ENCODE data around the gene UGT3A1.

- TF ChIP-seq SUZ12 (IDR thresholded peaks at IDR 0.05; ENCODE audit: extremely low read depth, insufficient read depth, insufficient read length), result no peak
- TF ChIP-seq ZNF274 (IDR thresholded peaks at IDR 0.05; ENCODE audit: low read depth, low read length), result no peak
- no peak for TF ChIP-seq YY1 (IDR thresholded peaks at IDR 0.05; ENCODE audit: insufficient read depth, insufficient read length)
Measured at GRCh38 chr5:35960328-35960727, 30.9 kb downstream of the UGT3A1 start.

Measured in NT2/D1 (cell line).